Caco-2 (cell line): ENCODE data around the gene PDGFC. TPM values are rescaled to one million over a fixed set of nuclear protein-coding genes. Genes with fewer than 3 reads are reported as not detected.

Source experiments
- BruUV-seq: library from RNA; stranded (reverse); fragments of 400-500 nt; replicated peaks from 2 replicates; lab custom pipeline; 2021; lab: Mats Ljungman, UMichigan
- CTCF ChIA-PET: fragments of 300-600 bp; sonication (Branson Sonifier 250); formaldehyde crosslinking; loops from one replicate; lab custom pipeline; 2022; ENCODE audit warnings: antibody characterized with exemption; lab: Charles Lee
- POLR2A ChIA-PET: fragments of 300-600 bp; sonication (Branson Sonifier 250); formaldehyde crosslinking; loops from one replicate; lab custom pipeline; 2022; ENCODE audit warnings: antibody characterized with exemption; lab: Charles Lee
- DNase-seq, 2 experiments: peaks; one replicate each; pipeline versions ENCODE4 v3.0.0 to v3.0.0-alpha.2; 2020 to 2022
- H3K27me3 ChIP-seq: replicated peaks from 2 replicates; pipeline ENCODE4 v1.6.0; 2011; ENCODE audit warnings: low read length; ENCODE audit not compliant: control insufficient read depth, insufficient read depth
- H3K36me3 ChIP-seq: 2 replicates; pipeline ENCODE4 v1.5.1; 2011; ENCODE audit warnings: low read length; ENCODE audit not compliant: control insufficient read depth, insufficient read depth
- H3K4me1 ChIP-seq: fragments of 250-450 bp; sonication (Bioruptor Pico); 2 replicates; pipeline ENCODE4 v1.5.1; 2020; ENCODE audit warnings: mild to moderate bottlenecking
- H3K4me3 ChIP-seq: 2 replicates; pipeline ENCODE4 v1.5.1; 2011; ENCODE audit warnings: low read depth, mild to moderate bottlenecking, control low read depth, low read length
- H3K9me3 ChIP-seq: fragments of 250-450 bp; sonication (Bioruptor Pico); 2 replicates; pipeline ENCODE4 v1.5.1; 2020; ENCODE audit warnings: mild to moderate bottlenecking, moderate library complexity
- H3K27ac Mint-ChIP-seq: one replicate; pipeline ENCODE4 v1.8.0; 2022; ENCODE audit warnings: mixed read lengths; ENCODE audit not compliant: unreplicated experiment
- H3K27me3 Mint-ChIP-seq: one replicate; pipeline ENCODE4 v1.8.0; 2022; ENCODE audit warnings: mixed read lengths; ENCODE audit not compliant: insufficient read depth, unreplicated experiment
- H3K36me3 Mint-ChIP-seq: one replicate; pipeline ENCODE4 v1.8.0; 2022; ENCODE audit warnings: mild to moderate bottlenecking, mixed read lengths; ENCODE audit not compliant: insufficient read depth, unreplicated experiment
- H3K4me1 Mint-ChIP-seq: one replicate; pipeline ENCODE4 v1.8.0; 2022; ENCODE audit warnings: low read depth, mixed read lengths; ENCODE audit not compliant: unreplicated experiment
- H3K4me3 Mint-ChIP-seq: one replicate; pipeline ENCODE4 v1.8.0; 2022; ENCODE audit warnings: mild to moderate bottlenecking, moderate library complexity, mixed read lengths; ENCODE audit not compliant: unreplicated experiment
- H3K9me3 Mint-ChIP-seq: one replicate; pipeline ENCODE4 v1.8.0; 2022; ENCODE audit warnings: mixed read lengths; ENCODE audit not compliant: unreplicated experiment
- CTCF ChIP-seq, 2 experiments: fragments of 200-600 bp in 1 of 2; IDR thresholded peaks; 1 replicate in 1 of 2; 2 replicates in 1 of 2; pipeline versions ENCODE4 v1.5.1 to v1.8.0; 2011 to 2022; ENCODE audit warnings: antibody characterized with exemption in 1 of 2, control low read depth in 1 of 2, inconsistent platforms in 1 of 2, low read depth in 1 of 2, low read length in 1 of 2, mild to moderate bottlenecking in 1 of 2, moderate library complexity in 1 of 2; ENCODE audit not compliant: insufficient read depth in 1 of 2, severe bottlenecking in 1 of 2, unreplicated experiment in 1 of 2
- intact Hi-C: fragments of 100-400 bp; cut with micrococcal nuclease; formaldehyde crosslinking; loops from one replicate; pipeline ENCODE4 v1.10.0; 2022; ENCODE audit not compliant: unreplicated experiment
- total RNA-seq: library from RNA; stranded (reverse); gene quantifications from 2 replicates; pipeline ENCODE4 v1.2.3, GENCODE V29; 2022

PDGFC gene
- total RNA-seq, 1 experiment from 2014 or later = 9.5 TPM

GRCh38 chr4:156773648-156774357, 197.8 kb downstream of the PDGFC start:
- Histone ChIP-seq H3K27me3 (no peaks in the 10 kb centered on the region), H3K4me1 (no peaks in the 10 kb centered on the region), H3K4me3 (no peak overlapping the region), H3K9me3 (no peaks in the 10 kb centered on the region), H3K36me3 (no peaks in the 10 kb centered on the region)
- ChIA-PET CTCF (no interaction called here), POLR2A (no interaction called here)
- no peaks in the 10 kb centered on the region for H3K27me3 Mint-ChIP-seq
- intact Hi-C loops = no loop called here
- no peak overlapping the region for H3K27ac Mint-ChIP-seq
- no peaks in the 10 kb centered on the region for H3K36me3 Mint-ChIP-seq
- H3K9me3 Mint-ChIP-seq = no peaks in the 10 kb centered on the region
- no TSS peak for BruUV-seq
- DNase-seq = no peak
- H3K4me3 Mint-ChIP-seq = no peak overlapping the region
- TF ChIP-seq CTCF (IDR thresholded peaks at IDR 0.05; ENCODE audit: insufficient read depth in 1 of 2, low read depth in 1 of 2, low read length in 1 of 2, severe bottlenecking in 1 of 2, unreplicated experiment in 1 of 2) = no peak
- H3K4me1 Mint-ChIP-seq = peaks cover 10% of the 10 kb centered on the region

- Histone ChIP-seq H3K9me3 (no peaks in the 10 kb centered on the region), H3K4me1 (no peaks in the 10 kb centered on the region), H3K27me3 (no peaks in the 10 kb centered on the region), H3K4me3 (no peak overlapping the region), H3K36me3 (no peaks in the 10 kb centered on the region)
- BruUV-seq = no TSS peak
- intact Hi-C loops = no loop called here
- Mint-ChIP-seq H3K4me1 (peaks cover 10% of the 10 kb centered on the region), H3K4me3 (no peak overlapping the region), H3K36me3 (no peaks in the 10 kb centered on the region), H3K27ac (no peak overlapping the region), H3K27me3 (no peaks in the 10 kb centered on the region), H3K9me3 (no peaks in the 10 kb centered on the region)
- ChIA-PET CTCF (no interaction called here), POLR2A (no interaction called here)
- DNase-seq = no peak
- no peak for TF ChIP-seq CTCF (IDR thresholded peaks at IDR 0.05; ENCODE audit: insufficient read depth in 1 of 2, low read depth in 1 of 2, low read length in 1 of 2, severe bottlenecking in 1 of 2, unreplicated experiment in 1 of 2)
These were observed 200.3 kb downstream of the PDGFC start for GRCh38 chr4:156771171-156771837.

GRCh38 chr4:156770140-156770539, 201.5 kb downstream of the PDGFC start:
- Mint-ChIP-seq H3K4me1 (peaks cover 13% of the 10 kb centered on the region), H3K27ac (no peak overlapping the region), H3K9me3 (no peaks in the 10 kb centered on the region), H3K27me3 (no peaks in the 10 kb centered on the region), H3K36me3 (no peaks in the 10 kb centered on the region), H3K4me3 (no peak overlapping the region)
- ChIA-PET POLR2A (no interaction called here), CTCF (no interaction called here)
- Histone ChIP-seq H3K4me1 (no peaks in the 10 kb centered on the region), H3K27me3 (no peaks in the 10 kb centered on the region), H3K36me3 (no peaks in the 10 kb centered on the region), H3K4me3 (no peak overlapping the region), H3K9me3 (no peaks in the 10 kb centered on the region)
- intact Hi-C loops = no loop called here
- DNase-seq = no peak
- no peak for TF ChIP-seq CTCF (IDR thresholded peaks at IDR 0.05; ENCODE audit: insufficient read depth in 1 of 2, low read depth in 1 of 2, low read length in 1 of 2, severe bottlenecking in 1 of 2, unreplicated experiment in 1 of 2)
- no TSS peak for BruUV-seq
